ENCODE measurements around the gene PTPRM.
A peak's percentile ranks its signal among the peaks of the same experiment; 100 is the strongest.

The PTPRM gene

DNA sequence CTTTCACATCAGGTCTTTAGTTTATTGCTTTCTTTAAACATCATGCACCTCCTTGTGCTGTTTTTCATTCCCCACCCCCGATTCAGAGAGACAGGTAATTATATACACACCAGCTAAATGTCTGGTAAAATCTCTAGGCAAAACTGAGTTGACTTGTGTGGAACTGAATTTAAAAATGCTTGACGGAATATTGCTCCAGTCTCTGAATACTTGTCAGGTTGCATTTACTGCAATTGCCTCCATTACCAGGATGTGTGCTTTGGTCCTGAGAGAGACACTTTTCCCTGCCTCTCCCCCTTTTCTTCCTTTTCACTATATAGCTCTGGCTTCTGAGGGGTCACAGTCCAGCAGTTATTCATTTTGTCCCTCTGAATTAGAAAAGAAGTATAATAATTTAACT lies 104.0 kb downstream of the PTPRM start:
- DNase-seq (ENCODE audit: low read depth): no peak

DNA sequence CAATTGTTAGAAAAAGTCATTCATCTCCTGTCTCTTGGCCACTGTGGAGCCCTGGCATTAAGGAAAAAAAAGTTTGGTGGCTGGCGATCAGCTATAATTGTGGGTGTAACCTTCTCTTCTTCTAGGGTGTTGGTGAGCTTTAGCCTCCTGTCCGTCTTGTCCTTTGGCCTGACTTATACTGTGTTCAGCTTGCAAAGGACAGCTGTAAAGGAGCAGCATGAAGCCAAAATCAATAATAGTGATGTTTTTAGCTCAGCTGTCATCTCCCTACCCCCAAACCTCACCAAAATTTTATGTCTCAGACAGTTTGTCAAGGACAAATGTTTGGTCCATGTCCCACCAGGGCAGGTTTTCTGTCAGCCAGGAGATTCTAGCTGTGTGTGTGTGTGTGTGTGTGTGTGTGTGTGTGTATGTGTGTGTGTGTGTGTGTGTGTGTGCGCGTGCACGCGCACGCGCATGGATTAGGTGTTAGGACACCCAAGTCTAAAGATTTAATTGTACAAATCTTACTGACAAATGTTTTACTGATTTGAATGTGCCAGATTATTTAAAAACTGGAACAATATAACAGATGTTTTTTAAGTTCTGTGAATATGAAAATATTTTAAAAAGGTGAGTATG lies 109.2 kb downstream of the PTPRM start:
- no peak for DNase-seq (ENCODE audit: low read depth)

DNA sequence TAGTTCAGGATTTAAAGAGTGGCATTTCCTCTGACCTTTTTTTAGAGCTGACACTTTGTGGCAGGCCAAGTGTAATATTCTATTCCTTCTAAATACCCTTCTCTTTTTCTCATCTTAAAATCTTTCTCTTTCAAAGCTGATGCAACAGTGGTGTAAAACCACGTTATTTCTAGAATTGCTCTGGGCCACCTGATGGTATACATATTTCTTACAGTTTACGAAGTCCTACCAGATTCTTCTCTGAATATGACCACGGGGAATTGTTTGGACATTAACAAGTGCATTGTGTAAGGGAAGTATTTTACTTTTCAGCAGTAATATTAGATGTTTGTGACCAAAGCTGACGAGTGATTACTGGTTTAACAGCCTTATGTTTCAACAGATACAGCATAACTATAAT lies 109.9 kb downstream of the PTPRM start:
- no peak for DNase-seq (ENCODE audit: low read depth)

- DNase-seq (ENCODE audit: low read depth): no peak
These were observed 110.3 kb downstream of the PTPRM start for GRCh38 chr18:7677424-7677823.

DNA sequence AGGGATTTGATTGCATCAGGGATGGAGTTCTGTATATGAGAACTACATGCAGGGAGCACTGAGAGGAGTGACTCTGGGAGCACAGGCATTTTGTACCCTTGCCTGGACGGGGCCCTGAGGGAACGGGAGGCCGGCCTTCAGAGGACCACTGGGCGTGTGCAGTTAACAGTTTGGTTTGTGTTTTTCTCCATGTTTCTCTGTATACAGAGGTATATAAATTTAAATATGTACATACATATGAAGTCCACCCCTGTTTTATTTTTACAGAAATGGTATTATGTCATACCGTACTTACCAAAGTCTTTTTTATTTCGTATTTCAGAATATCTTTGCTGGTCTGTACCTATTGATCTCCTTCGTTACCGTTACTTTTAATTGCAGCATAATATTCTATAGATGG lies 111.3 kb downstream of the PTPRM start:
- no peak for DNase-seq (ENCODE audit: low read depth)

DNA sequence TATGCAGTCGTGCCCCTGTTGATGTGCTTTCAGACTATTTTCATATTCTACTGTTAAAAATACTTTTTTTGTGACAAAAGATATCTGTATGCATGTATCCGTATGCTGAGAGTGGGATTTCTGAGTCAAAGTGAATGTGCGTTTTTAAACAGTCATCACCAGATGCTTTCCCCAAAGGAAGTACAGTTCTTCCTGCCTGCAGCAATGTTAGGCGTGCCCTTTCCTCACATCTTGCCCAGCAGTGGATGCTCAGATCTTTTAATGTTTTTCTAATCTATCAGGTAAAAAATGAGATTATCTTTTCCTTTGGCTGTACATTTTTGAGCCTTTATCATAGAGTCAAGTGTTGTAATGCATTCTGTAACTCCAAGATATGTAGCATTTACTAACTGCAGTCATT lies 111.7 kb downstream of the PTPRM start:
- no peak for DNase-seq (ENCODE audit: low read depth)

- no peak for DNase-seq (ENCODE audit: low read depth)
These were observed 114.2 kb downstream of the PTPRM start for GRCh38 chr18:7681298-7681697.

GRCh38 chr18:7682321-7682720 lies 115.2 kb downstream of the PTPRM start:
- DNase-seq (ENCODE audit: low read depth): no peak

DNA sequence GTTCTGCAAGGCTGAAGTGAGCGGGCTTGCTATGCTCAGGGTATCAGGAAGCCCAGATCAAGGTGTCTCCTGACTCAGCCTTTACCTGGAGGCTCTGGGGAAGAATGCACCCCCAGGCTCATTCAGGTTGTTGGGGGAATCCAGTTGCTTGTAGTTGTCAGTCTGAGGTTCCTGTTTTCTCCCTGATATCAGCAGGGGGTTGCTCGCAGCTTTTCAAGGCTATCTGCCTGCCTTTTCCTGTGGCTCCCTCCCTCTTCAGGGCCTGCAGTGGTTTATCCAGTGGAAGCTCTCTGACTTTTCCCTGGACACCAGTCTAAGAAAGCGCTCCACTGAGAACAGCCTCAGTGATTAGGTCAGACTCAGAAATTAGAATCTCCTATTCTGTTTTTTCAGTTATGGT lies 116.6 kb downstream of the PTPRM start:
- no peak for DNase-seq (ENCODE audit: low read depth)

- DNase-seq (ENCODE audit: low read depth): no peak
These were observed 117.2 kb downstream of the PTPRM start for GRCh38 chr18:7684357-7684756.

- DNase-seq (ENCODE audit: low read depth): peak; percentile 35
These were observed 117.8 kb downstream of the PTPRM start for GRCh38 chr18:7684966-7685365.

DNA sequence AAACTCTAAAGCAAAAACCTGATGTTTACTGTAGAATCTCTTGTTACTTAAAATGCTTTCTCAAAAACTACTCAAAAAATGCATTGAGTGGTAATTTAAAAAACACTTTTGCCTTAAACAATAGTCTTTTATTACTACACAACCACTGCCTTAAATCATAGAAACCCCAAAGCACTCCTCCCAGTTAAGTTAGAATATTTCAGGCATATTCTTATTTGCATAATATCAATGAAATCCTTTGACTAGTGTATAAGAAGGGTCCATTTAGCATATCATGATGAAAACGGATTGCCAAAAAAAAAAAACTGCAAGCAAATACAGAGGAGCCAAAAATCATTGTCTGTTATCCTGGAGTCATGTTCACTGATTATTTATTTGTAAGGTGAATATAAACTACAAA lies 119.2 kb downstream of the PTPRM start:
- DNase-seq (ENCODE audit: low read depth): no peak

- no peak for DNase-seq (ENCODE audit: low read depth)
These were observed 121.5 kb downstream of the PTPRM start for GRCh38 chr18:7688580-7688979.

GRCh38 chr18:7691206-7691605 lies 124.1 kb downstream of the PTPRM start:
- DNase-seq (ENCODE audit: low read depth): no peak

DNA sequence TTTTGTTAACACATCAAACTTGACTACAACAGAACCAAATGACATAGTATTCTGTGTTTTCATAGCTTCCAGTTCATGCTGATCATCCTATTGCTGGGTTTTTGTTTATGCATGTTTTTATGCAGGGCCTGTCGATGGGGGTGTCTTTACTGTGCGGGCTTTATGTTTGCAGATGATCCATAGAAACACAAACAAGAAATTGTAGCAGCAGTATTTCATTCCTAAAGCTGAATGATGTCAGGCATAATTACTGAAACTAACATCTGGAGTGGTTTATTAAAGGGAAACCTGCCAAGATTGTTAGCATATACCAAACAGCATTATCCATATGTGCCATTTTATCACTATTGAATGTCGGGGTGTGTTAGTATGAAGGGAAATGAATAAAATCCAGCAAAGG lies 129.7 kb downstream of the PTPRM start:
- DNase-seq (ENCODE audit: low read depth): no peak

- no peak for DNase-seq (ENCODE audit: low read depth)
These were observed 130.2 kb downstream of the PTPRM start for GRCh38 chr18:7697306-7697705.

- no peak for DNase-seq (ENCODE audit: low read depth)
These were observed 144.4 kb downstream of the PTPRM start for GRCh38 chr18:7711495-7711894.

DNA sequence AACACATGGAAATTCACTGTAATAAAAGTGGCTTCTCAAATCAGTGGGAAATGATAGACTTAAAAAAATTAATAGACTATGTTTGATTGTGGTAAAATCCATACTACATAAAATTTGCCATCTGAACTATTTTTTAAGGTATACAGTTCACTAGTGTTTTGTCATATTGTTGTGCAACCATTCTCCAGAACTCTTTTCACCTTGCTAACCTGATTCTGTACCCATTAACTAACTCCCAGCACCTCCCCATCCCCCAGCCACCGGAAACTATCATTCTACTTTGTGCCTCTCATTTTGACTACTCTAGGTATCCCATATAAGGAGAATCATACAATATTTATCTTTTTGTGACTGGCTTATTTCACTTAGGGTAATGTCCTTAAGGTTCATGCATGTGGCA lies 153.3 kb downstream of the PTPRM start:
- no peak for DNase-seq (ENCODE audit: low read depth)

DNA sequence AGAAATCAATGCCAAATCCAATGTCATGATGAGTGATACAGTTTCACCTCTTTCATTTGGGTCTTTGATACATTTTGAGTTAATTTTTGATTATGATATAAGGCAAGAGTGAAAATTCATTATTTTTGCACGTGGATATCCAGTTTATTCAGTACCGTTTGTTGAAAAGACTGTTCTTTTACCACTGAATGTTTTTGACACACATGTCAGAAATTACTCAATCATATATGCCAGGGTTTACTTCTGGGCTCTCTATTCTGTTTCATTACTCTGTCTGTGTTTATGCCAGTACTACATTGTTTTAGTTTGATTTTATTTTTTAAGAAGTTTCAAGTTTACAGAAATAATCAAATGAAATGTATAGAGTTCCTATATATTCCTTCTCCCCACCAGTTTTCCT lies 154.4 kb downstream of the PTPRM start:
- DNase-seq (ENCODE audit: low read depth): no peak

DNA sequence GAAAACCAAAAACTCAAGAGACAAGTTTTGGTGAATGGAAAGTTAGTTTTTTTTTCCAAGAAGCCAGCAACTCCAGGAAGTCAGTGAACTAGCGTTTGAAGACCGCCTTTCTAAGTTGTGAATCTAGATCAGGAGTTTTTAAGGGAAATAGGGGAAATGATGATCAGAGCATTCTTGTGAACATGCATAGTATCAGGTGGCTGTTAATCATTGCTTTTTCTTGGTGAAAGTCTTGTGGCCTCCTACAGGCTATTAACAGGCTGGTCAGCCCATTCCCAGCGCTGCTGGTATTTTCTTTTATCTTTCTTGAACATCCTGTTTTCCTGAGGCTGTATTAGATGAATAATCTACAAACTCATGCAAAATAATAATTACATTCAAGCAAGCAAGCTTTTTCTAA lies 155.8 kb downstream of the PTPRM start:
- no peak for DNase-seq (ENCODE audit: low read depth)

- no peak for DNase-seq (ENCODE audit: low read depth)
These were observed 156.4 kb downstream of the PTPRM start for GRCh38 chr18:7723558-7723957.

GRCh38 chr18:7725473-7725872 lies 158.4 kb downstream of the PTPRM start:
- DNase-seq (ENCODE audit: low read depth): no peak

- DNase-seq (ENCODE audit: low read depth): no peak
These were observed 158.8 kb downstream of the PTPRM start for GRCh38 chr18:7725897-7726296.

DNA sequence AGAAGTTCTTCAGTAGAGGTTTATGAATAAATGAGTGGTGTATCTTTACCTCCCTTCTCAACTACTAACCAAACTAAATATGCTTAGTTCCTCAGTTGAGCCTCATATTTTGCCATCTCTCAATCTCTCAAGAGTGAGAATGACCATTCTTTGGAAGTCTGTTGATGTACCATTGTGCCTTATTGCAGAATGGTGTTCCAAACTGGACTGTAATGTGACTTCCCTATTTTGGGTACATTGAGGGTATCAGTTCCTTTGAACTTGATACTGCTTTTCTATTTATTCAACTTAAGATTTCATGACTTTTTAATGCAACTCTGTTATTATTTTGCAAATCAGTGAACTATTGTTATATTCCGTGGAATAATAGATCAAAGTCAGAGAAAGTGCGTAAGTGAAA lies 159.4 kb downstream of the PTPRM start:
- no peak for DNase-seq (ENCODE audit: low read depth)

All from ELR (cell line).